Ascending aorta (tissue), 2 donors: ENCODE data around the gene BMPER. TPM values are rescaled to one million over a fixed set of nuclear protein-coding genes. Genes with fewer than 3 reads are reported as not detected.

Source experiments
- DNase-seq, 2 donors: peaks; one replicate each; pipeline ENCODE4 v3.0.0-alpha.2; 2019; ENCODE audit warnings: low spot score in 2 of 2
- H3K27ac ChIP-seq, 2 donors: fragments of 200-600 bp; sonication (generic); one replicate each; pipeline ENCODE4 v1.5.1; 2016 to 2017; ENCODE audit warnings: mild to moderate bottlenecking in 1 of 2
- H3K27me3 ChIP-seq: fragments of 200-600 bp; sonication (generic); one replicate; pipeline ENCODE4 v1.5.1; 2017
- H3K36me3 ChIP-seq, 2 donors: fragments of 200-600 bp; sonication (generic); one replicate each; pipeline ENCODE4 v1.5.1; 2016
- H3K4me1 ChIP-seq, 2 donors: fragments of 200-600 bp; sonication (generic); one replicate each; pipeline ENCODE4 v1.5.1; 2016 to 2017; ENCODE audit warnings: mild to moderate bottlenecking in 1 of 2
- H3K4me3 ChIP-seq, 2 donors: fragments of 200-600 bp; sonication (generic); one replicate each; pipeline ENCODE4 v1.5.1; 2016 to 2017; ENCODE audit warnings: mild to moderate bottlenecking in 1 of 2
- H3K9me3 ChIP-seq, 2 donors: fragments of 200-600 bp; sonication (generic); one replicate each; pipeline ENCODE4 v1.5.1; 2016
- intact Hi-C: fragments of 100-400 bp; cut with DNase I; formaldehyde crosslinking; loops from one replicate; pipeline ENCODE4 v1.15.1; 2023
- total RNA-seq: library from RNA; depleted of rRNA; stranded (reverse); fragments of >200 nt; gene quantifications from one replicate; pipeline ENCODE4 v1.1.0, GENCODE V29; 2016
- TF ChIP-seq, protein P1 (sequence below), 3 experiments: fragments of 200-600 bp in 2 of 3; fragments of 450-650 bp in 1 of 3; sonication (generic) in 2 of 3; IDR thresholded peaks; one replicate each; pipeline ENCODE4 v1.5.1; 2016 to 2019; ENCODE audit warnings: antibody characterized with exemption in 3 of 3, mild to moderate bottlenecking in 1 of 3, moderate library complexity in 1 of 3

BMPER gene
- total RNA-seq, 1 donor from 2014 or later: not detected

DNA sequence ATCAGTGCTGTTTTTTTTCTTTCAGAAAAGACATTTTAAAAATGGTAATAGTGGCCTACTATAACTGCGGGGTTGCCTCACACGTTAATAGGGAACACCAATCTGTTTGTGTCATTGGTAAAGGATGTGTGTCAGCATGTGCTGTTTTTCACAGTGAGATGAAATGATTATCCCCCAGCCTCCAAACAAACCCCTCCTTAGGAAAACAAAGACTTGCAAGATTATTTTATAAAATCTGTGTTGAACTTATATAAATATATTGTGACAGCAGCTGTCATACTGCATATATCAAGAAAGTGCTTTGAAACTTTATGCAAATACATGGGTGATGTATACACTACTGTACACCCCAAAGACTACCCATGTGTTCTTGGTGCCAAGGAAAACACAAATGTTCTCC lies 125.8 kb downstream of the BMPER start:
- intact Hi-C loops: no loop called here
- no peaks in the 10 kb centered on the region for H3K27me3 ChIP-seq
- no peaks in the 10 kb centered on the region for H3K36me3 ChIP-seq
- TF ChIP-seq, protein P1, sequence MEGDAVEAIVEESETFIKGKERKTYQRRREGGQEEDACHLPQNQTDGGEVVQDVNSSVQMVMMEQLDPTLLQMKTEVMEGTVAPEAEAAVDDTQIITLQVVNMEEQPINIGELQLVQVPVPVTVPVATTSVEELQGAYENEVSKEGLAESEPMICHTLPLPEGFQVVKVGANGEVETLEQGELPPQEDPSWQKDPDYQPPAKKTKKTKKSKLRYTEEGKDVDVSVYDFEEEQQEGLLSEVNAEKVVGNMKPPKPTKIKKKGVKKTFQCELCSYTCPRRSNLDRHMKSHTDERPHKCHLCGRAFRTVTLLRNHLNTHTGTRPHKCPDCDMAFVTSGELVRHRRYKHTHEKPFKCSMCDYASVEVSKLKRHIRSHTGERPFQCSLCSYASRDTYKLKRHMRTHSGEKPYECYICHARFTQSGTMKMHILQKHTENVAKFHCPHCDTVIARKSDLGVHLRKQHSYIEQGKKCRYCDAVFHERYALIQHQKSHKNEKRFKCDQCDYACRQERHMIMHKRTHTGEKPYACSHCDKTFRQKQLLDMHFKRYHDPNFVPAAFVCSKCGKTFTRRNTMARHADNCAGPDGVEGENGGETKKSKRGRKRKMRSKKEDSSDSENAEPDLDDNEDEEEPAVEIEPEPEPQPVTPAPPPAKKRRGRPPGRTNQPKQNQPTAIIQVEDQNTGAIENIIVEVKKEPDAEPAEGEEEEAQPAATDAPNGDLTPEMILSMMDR (IDR thresholded peaks at IDR 0.05): no peak
- H3K27ac ChIP-seq: no peak overlapping the region
- H3K4me3 ChIP-seq: no peak overlapping the region
- H3K4me1 ChIP-seq: no peaks in the 10 kb centered on the region
- no peak for DNase-seq
- no peaks in the 10 kb centered on the region for H3K9me3 ChIP-seq

GRCh38 chr7:34034728-34035127 lies 129.4 kb downstream of the BMPER start:
- TF ChIP-seq, protein P1 (IDR thresholded peaks at IDR 0.05): no peak
- Histone ChIP-seq H3K36me3 (no peaks in the 10 kb centered on the region), H3K27ac (no peak overlapping the region), H3K4me3 (no peak overlapping the region), H3K27me3 (no peaks in the 10 kb centered on the region), H3K9me3 (no peaks in the 10 kb centered on the region), H3K4me1 (no peaks in the 10 kb centered on the region)
- DNase-seq: no peak
- intact Hi-C loops: no loop called here

- H3K27ac ChIP-seq: no peak overlapping the region
- no peaks in the 10 kb centered on the region for H3K36me3 ChIP-seq
- DNase-seq: no peak
- H3K4me1 ChIP-seq: no peaks in the 10 kb centered on the region
- TF ChIP-seq, protein P1 (IDR thresholded peaks at IDR 0.05): no peak
- no peaks in the 10 kb centered on the region for H3K9me3 ChIP-seq
- intact Hi-C loops: no loop called here
- no peaks in the 10 kb centered on the region for H3K27me3 ChIP-seq
- no peak overlapping the region for H3K4me3 ChIP-seq
Measured at GRCh38 chr7:34036051-34036920, 130.9 kb downstream of the BMPER start.

- no peaks in the 10 kb centered on the region for H3K4me1 ChIP-seq
Measured at GRCh38 chr7:34036972-34037792, 131.8 kb downstream of the BMPER start.

GRCh38 chr7:34038816-34039470 lies 133.6 kb downstream of the BMPER start:
- H3K36me3 ChIP-seq: no peaks in the 10 kb centered on the region
- H3K27ac ChIP-seq: no peak overlapping the region
- TF ChIP-seq, protein P1 (IDR thresholded peaks at IDR 0.05): no peak
- intact Hi-C loops: no loop called here
- no peak for DNase-seq
- H3K9me3 ChIP-seq: no peaks in the 10 kb centered on the region
- H3K27me3 ChIP-seq: no peaks in the 10 kb centered on the region
- no peaks in the 10 kb centered on the region for H3K4me1 ChIP-seq
- H3K4me3 ChIP-seq: no peak overlapping the region

More at GRCh38 chr7:34036972-34037792, 131.8 kb downstream of the BMPER start:
- no peak for DNase-seq
- intact Hi-C loops: no loop called here
- H3K36me3 ChIP-seq: no peaks in the 10 kb centered on the region
- no peak overlapping the region for H3K4me3 ChIP-seq
- H3K27ac ChIP-seq: no peak overlapping the region
- TF ChIP-seq, protein P1 (IDR thresholded peaks at IDR 0.05): no peak
- no peaks in the 10 kb centered on the region for H3K9me3 ChIP-seq
- no peaks in the 10 kb centered on the region for H3K27me3 ChIP-seq
